Measurements from ENCODE around the gene TOP3A. TPM values are rescaled to one million over a fixed set of nuclear protein-coding genes. Genes with fewer than 3 reads are reported as not detected.

Gene TOP3A
- total RNA-seq, 1 donor from 2014 or later, result 49.2 TPM

- Mint-ChIP-seq H3K4me1 (no peaks in the 10 kb centered on the region), H3K36me3 (peaks cover 36% of the 10 kb centered on the region), H3K9me3 (no peaks in the 10 kb centered on the region), H3K4me3 (no peak overlapping the region), H3K27me3 (ENCODE audit: insufficient read depth, low read depth) (peaks cover 2% of the 10 kb centered on the region), H3K27ac (no peak overlapping the region)
- no peak overlapping the region for H3K4me2 ChIP-seq
- H3K9me3 ChIP-seq (ENCODE audit: low read depth), result no peaks in the 10 kb centered on the region
- H4K20me1 ChIP-seq (ENCODE audit: low read depth), result peaks cover 4% of the 10 kb centered on the region
- no peak overlapping the region for H3K4me3 ChIP-seq
- no peaks in the 10 kb centered on the region for H3F3A ChIP-seq (ENCODE audit: low read depth)
- H3K36me3 ChIP-seq, result peaks cover 6% of the 10 kb centered on the region
- TF ChIP-seq, protein P1, sequence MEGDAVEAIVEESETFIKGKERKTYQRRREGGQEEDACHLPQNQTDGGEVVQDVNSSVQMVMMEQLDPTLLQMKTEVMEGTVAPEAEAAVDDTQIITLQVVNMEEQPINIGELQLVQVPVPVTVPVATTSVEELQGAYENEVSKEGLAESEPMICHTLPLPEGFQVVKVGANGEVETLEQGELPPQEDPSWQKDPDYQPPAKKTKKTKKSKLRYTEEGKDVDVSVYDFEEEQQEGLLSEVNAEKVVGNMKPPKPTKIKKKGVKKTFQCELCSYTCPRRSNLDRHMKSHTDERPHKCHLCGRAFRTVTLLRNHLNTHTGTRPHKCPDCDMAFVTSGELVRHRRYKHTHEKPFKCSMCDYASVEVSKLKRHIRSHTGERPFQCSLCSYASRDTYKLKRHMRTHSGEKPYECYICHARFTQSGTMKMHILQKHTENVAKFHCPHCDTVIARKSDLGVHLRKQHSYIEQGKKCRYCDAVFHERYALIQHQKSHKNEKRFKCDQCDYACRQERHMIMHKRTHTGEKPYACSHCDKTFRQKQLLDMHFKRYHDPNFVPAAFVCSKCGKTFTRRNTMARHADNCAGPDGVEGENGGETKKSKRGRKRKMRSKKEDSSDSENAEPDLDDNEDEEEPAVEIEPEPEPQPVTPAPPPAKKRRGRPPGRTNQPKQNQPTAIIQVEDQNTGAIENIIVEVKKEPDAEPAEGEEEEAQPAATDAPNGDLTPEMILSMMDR (IDR thresholded peaks at IDR 0.05), result no peak
- TF ChIP-seq EZH2phosphoT487 (IDR thresholded peaks at IDR 0.05) (no peak), EZH2 (IDR thresholded peaks at IDR 0.05) (no peak)
- H3K27ac ChIP-seq, result no peak overlapping the region
- no peaks in the 10 kb centered on the region for H3K27me3 ChIP-seq
- DNase-seq (ENCODE audit: low spot score), result no peak
- H3K79me2 ChIP-seq (ENCODE audit: low read depth), result no peaks in the 10 kb centered on the region
- H2AFZ ChIP-seq (replicated peaks), result no peak overlapping the region
- H3K4me1 ChIP-seq, result no peaks in the 10 kb centered on the region
- no peak overlapping the region for H3K9ac ChIP-seq
Measured at GRCh38 chr17:18281788-18282187, 33.0 kb downstream of the TOP3A start.

DNA sequence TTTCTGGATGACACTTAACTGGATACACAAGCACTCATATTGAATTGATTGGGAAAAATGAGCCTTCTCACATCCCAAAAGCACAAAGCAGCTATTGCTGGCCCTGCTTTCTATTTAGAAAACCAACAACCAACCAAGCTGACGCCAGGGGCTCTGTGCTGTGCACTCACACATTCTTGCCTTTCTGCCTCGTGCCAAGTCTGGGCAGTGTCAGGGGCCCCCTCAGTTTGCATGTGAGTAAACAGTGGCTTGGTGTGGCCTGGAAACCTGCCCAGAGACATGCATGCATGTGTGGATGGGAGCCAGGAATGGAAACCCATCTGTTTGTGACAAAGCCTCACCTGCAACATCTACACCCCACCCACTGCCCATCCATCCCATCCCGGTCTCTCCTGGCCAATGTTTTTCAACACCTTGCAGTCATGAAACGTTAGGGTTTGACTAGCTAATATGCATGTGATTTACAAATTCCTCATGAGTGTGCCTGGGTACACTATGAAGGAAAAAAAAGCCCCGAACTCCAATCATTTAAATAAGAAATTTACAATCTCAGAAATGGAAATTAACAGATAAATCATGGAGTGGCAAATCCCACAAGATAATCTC, 33.9 kb downstream of the TOP3A start:
- no peak for DNase-seq (ENCODE audit: low spot score)
- TF ChIP-seq EZH2phosphoT487 (IDR thresholded peaks at IDR 0.05) (no peak), EZH2 (IDR thresholded peaks at IDR 0.05) (no peak)
- TF ChIP-seq, protein P1 (IDR thresholded peaks at IDR 0.05), result no peak
- peaks cover 2% of the 10 kb centered on the region for H3K27me3 Mint-ChIP-seq (ENCODE audit: insufficient read depth, low read depth)
- Histone ChIP-seq H2AFZ (replicated peaks) (no peak overlapping the region), H3K27ac (no peak overlapping the region), H3K9me3 (ENCODE audit: low read depth) (no peaks in the 10 kb centered on the region), H3K9ac (no peak overlapping the region), H3K4me2 (no peak overlapping the region), H3K4me3 (no peak overlapping the region), H3K36me3 (peaks cover 6% of the 10 kb centered on the region), H4K20me1 (ENCODE audit: low read depth) (peaks cover 4% of the 10 kb centered on the region), H3K79me2 (ENCODE audit: low read depth) (no peaks in the 10 kb centered on the region), H3K4me1 (no peaks in the 10 kb centered on the region), H3K27me3 (no peaks in the 10 kb centered on the region), H3F3A (ENCODE audit: low read depth) (no peaks in the 10 kb centered on the region)
- H3K27ac Mint-ChIP-seq, result no peak overlapping the region
- H3K4me3 Mint-ChIP-seq, result no peak overlapping the region
- no peaks in the 10 kb centered on the region for H3K4me1 Mint-ChIP-seq
- H3K36me3 Mint-ChIP-seq, result peaks cover 37% of the 10 kb centered on the region
- no peaks in the 10 kb centered on the region for H3K9me3 Mint-ChIP-seq

DNA sequence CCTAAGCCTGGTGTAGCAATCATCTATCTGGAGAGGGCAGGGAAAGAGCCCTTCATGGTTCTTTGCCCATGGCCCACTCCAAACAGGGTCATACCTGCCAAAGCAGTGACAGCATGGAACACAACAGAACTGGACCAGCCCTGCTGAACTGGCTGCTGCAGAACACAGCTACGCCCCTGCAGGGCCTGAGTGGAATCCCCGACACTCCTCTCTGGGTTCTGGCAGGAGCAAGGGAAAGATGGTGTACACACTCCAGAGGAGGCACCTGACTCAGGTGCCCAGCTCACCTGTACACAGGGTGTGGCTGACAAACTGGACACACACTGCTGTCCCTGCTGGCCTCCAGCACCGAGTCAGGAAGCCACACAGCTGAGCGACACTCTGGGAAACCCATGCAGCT, 34.5 kb downstream of the TOP3A start:
- no peak overlapping the region for H3K4me3 Mint-ChIP-seq
- DNase-seq (ENCODE audit: low spot score), result no peak
- Histone ChIP-seq H4K20me1 (ENCODE audit: low read depth) (peaks cover 4% of the 10 kb centered on the region), H3K4me1 (no peaks in the 10 kb centered on the region), H3K27me3 (no peaks in the 10 kb centered on the region), H3K79me2 (ENCODE audit: low read depth) (no peaks in the 10 kb centered on the region), H3K4me3 (no peak overlapping the region), H3K27ac (no peak overlapping the region), H3F3A (ENCODE audit: low read depth) (no peaks in the 10 kb centered on the region), H3K9ac (no peak overlapping the region), H3K36me3 (peaks cover 4% of the 10 kb centered on the region), H2AFZ (replicated peaks) (no peak overlapping the region), H3K4me2 (no peak overlapping the region), H3K9me3 (ENCODE audit: low read depth) (no peaks in the 10 kb centered on the region)
- H3K4me1 Mint-ChIP-seq, result no peaks in the 10 kb centered on the region
- peaks cover 33% of the 10 kb centered on the region for H3K36me3 Mint-ChIP-seq
- no peak overlapping the region for H3K27ac Mint-ChIP-seq
- TF ChIP-seq, protein P1 (IDR thresholded peaks at IDR 0.05), result no peak
- TF ChIP-seq EZH2phosphoT487 (IDR thresholded peaks at IDR 0.05) (no peak), EZH2 (IDR thresholded peaks at IDR 0.05) (no peak)
- peaks cover 2% of the 10 kb centered on the region for H3K27me3 Mint-ChIP-seq (ENCODE audit: insufficient read depth, low read depth)
- no peaks in the 10 kb centered on the region for H3K9me3 Mint-ChIP-seq
